NT2/D1 (cell line): ENCODE data around the gene TUBA3C.
"Not testable (repeated sequence)": the region's sequence is repeated elsewhere in the genome, so short reads cannot be mapped to it uniquely, and the experiment has no call there.

Experiments used
- DNase-seq: peaks from one replicate; pipeline ENCODE4 v3.0.0-alpha.2; 2011; ENCODE audit warnings: low read depth, low spot score
- H3K27me3 ChIP-seq: 2 replicates; pipeline ENCODE4 v1.6.0; 2011; ENCODE audit warnings: mild to moderate bottlenecking; ENCODE audit not compliant: insufficient read length, insufficient read depth
- H3K36me3 ChIP-seq: 2 replicates; pipeline ENCODE4 v1.6.1; 2011; ENCODE audit warnings: mild to moderate bottlenecking, low read length, mixed read lengths; ENCODE audit not compliant: insufficient read depth, insufficient read length
- H3K4me1 ChIP-seq: 2 replicates; pipeline ENCODE4 v1.5.1; 2011; ENCODE audit not compliant: insufficient read depth, insufficient read length
- H3K4me3 ChIP-seq: 2 replicates; pipeline ENCODE4 v1.5.1; 2011; ENCODE audit warnings: low read depth; ENCODE audit not compliant: insufficient read length
- H3K9ac ChIP-seq: 2 replicates; pipeline ENCODE4 v1.6.0; 2011; ENCODE audit warnings: low read depth; ENCODE audit not compliant: insufficient read length
- H3K9me3 ChIP-seq: 2 replicates; pipeline ENCODE4 v1.5.1; 2011; ENCODE audit warnings: mild to moderate bottlenecking, low read length; ENCODE audit not compliant: insufficient read depth
- SUZ12 ChIP-seq: IDR thresholded peaks from 2 replicates; pipeline ENCODE4 v1.6.1; 2011; ENCODE audit not compliant: insufficient read length, insufficient read depth; ENCODE audit errors: extremely low read depth
- YY1 ChIP-seq: IDR thresholded peaks from 2 replicates; pipeline ENCODE4 v1.6.1; 2011; ENCODE audit not compliant: insufficient read length, insufficient read depth
- ZNF274 ChIP-seq: IDR thresholded peaks from 2 replicates; pipeline ENCODE4 v1.6.1; 2011; ENCODE audit warnings: mild to moderate bottlenecking, low read depth, low read length

TUBA3C gene

DNA sequence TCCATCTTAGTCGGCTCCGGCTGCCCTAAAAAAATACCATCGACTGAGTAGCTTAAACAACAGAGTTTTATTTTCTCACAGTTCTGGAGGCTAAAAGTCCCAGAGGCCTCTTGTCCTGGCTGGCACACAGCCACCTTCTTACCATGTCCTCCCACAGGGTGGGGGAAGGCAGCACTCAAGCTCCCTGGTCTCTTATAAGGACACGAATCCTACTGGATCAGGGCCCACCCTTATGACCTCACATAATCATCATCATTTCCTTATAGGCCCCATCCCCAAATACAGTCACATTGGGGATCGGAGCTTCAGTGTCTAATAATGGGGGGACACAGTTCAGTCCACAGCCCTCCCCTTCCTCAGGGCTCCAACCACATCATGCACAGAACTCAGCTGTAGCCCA, 2.6 kb upstream of the TUBA3C start:
- TF ChIP-seq ZNF274 = no peak
- TF ChIP-seq SUZ12 = no peak
- no peak for TF ChIP-seq YY1
- H3K36me3 ChIP-seq = no peaks in the 10 kb centered on the region
- H3K27me3 ChIP-seq = no peaks in the 10 kb centered on the region
- DNase-seq = no peak
- H3K9ac ChIP-seq = no peak overlapping the region
- H3K4me3 ChIP-seq = no peak overlapping the region
- no peaks in the 10 kb centered on the region for H3K4me1 ChIP-seq
- no peaks in the 10 kb centered on the region; the same call in 1 of the 2 replicates for H3K9me3 ChIP-seq

- H3K9ac ChIP-seq = no peak overlapping the region
- TF ChIP-seq SUZ12 (no peak), YY1 (no peak), ZNF274 (no peak)
- H3K9me3 ChIP-seq = no peaks in the 10 kb centered on the region; the same call in 1 of the 2 replicates
Observed at GRCh38 chr13:19183676-19184075, 2.1 kb upstream of the TUBA3C start.

GRCh38 chr13:19182536-19182935, 912 bp upstream of the TUBA3C start:
- Histone ChIP-seq H3K4me1 (no peaks in the 10 kb centered on the region), H3K27me3 (no peaks in the 10 kb centered on the region), H3K9me3 (no peaks in the 10 kb centered on the region; the same call in 1 of the 2 replicates), H3K36me3 (no peaks in the 10 kb centered on the region), H3K9ac (no peak overlapping the region), H3K4me3 (no peak overlapping the region)
- no peak for TF ChIP-seq ZNF274
- TF ChIP-seq YY1 = no peak
- no peak for TF ChIP-seq SUZ12
- no peak for DNase-seq

More at GRCh38 chr13:19183676-19184075, 2.1 kb upstream of the TUBA3C start:
- H3K4me1 ChIP-seq = no peaks in the 10 kb centered on the region
- H3K27me3 ChIP-seq = no peaks in the 10 kb centered on the region
- no peak for DNase-seq
- H3K36me3 ChIP-seq = no peaks in the 10 kb centered on the region
- H3K4me3 ChIP-seq = no peak overlapping the region

DNA sequence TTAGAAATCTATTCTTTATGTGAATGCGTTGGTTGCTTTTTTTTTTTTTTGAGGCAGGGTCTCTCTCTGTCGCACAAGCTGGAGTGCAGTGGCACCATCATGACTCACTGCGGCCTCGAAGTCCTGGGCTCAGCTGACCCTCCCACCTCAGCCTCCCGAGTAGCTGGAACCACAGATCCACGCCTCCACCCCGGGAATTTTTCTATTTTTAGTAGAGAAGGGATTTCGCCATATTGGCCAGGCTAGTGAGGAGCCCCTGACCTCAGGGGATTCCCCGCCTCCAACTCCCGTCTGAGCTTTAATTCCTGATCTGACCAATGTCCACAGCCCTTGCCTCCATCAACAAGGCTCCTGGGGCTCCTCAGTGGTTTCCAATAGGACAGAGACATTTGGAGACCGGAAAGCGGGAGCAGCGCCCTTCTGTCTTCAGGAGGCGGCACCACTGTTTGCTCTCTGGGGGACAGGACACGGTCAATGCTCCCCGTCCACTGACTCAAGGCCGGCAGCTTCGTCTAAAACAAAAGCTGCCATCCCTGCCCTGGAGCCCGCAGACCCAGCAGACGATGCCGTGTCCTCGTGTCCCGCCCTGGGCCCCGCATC, 503 bp downstream of the TUBA3C start:
- Histone ChIP-seq H3K4me1 (no peaks in the 10 kb centered on the region), H3K9ac (no peak overlapping the region), H3K27me3 (no peaks in the 10 kb centered on the region), H3K4me3 (no peak overlapping the region), H3K9me3 (no peaks in the 10 kb centered on the region; the same call in 1 of the 2 replicates), H3K36me3 (no peaks in the 10 kb centered on the region)
- TF ChIP-seq SUZ12 = no peak
- no peak for TF ChIP-seq ZNF274
- TF ChIP-seq YY1 = no peak
- DNase-seq = no peak

- H3K9ac ChIP-seq = no peak overlapping the region
- H3K9me3 ChIP-seq = no peaks in the 10 kb centered on the region; the same call in 1 of the 2 replicates
- DNase-seq = no peak
- TF ChIP-seq YY1 (no peak), ZNF274 (no peak), SUZ12 (no peak)
- H3K4me1 ChIP-seq = no peaks in the 10 kb centered on the region
- no peak overlapping the region for H3K4me3 ChIP-seq
- H3K27me3 ChIP-seq = no peaks in the 10 kb centered on the region
- no peaks in the 10 kb centered on the region for H3K36me3 ChIP-seq
Observed at GRCh38 chr13:19179916-19180315, 1.7 kb downstream of the TUBA3C start.

- DNase-seq = no peak
- TF ChIP-seq ZNF274 = no peak
- no peak for TF ChIP-seq SUZ12
- TF ChIP-seq YY1 = no peak
- H3K4me3 ChIP-seq = no peak overlapping the region
- no peak overlapping the region for H3K9ac ChIP-seq
- no peaks in the 10 kb centered on the region for H3K36me3 ChIP-seq
- H3K27me3 ChIP-seq = no peaks in the 10 kb centered on the region
- H3K4me1 ChIP-seq = no peaks in the 10 kb centered on the region
- H3K9me3 ChIP-seq = no peaks in the 10 kb centered on the region; the same call in 1 of the 2 replicates
Observed at GRCh38 chr13:19178901-19179593, 2.6 kb downstream of the TUBA3C start.

GRCh38 chr13:19176981-19177776, 4.4 kb downstream of the TUBA3C start:
- not testable (repeated sequence) for H3K27me3 ChIP-seq, H3K9ac ChIP-seq, H3K9me3 ChIP-seq, DNase-seq, H3K4me3 ChIP-seq, H3K36me3 ChIP-seq, H3K4me1 ChIP-seq
